Measurements from ENCODE around the gene GCN1. TPM values are rescaled to one million over a fixed set of nuclear protein-coding genes. Genes with fewer than 3 reads are reported as not detected.

The GCN1 gene
- total RNA-seq, 1 experiment from 2014 or later, result 47.4 TPM

GRCh38 chr12:120081641-120082040 lies 112.9 kb downstream of the GCN1 start:
- Histone ChIP-seq H3K27ac (no peak overlapping the region), H3K9me3 (replicated peaks) (no peaks in the 10 kb centered on the region), H3K4me3 (no peak overlapping the region), H3K36me3 (no peaks in the 10 kb centered on the region), H3K4me1 (replicated peaks) (peaks cover 3% of the 10 kb centered on the region), H3K27me3 (replicated peaks) (no peaks in the 10 kb centered on the region)
- no peak for DNase-seq (ENCODE audit: low read depth in 1 of 2, low spot score in 2 of 2)

GRCh38 chr12:120079411-120080400 lies 114.8 kb downstream of the GCN1 start:
- Histone ChIP-seq H3K27me3 (replicated peaks) (no peaks in the 10 kb centered on the region), H3K9me3 (replicated peaks) (no peaks in the 10 kb centered on the region), H3K4me3 (no peak overlapping the region), H3K27ac (no peak overlapping the region), H3K4me1 (replicated peaks) (no peaks in the 10 kb centered on the region), H3K36me3 (no peaks in the 10 kb centered on the region)
- DNase-seq (ENCODE audit: low read depth in 1 of 2, low spot score in 2 of 2), result no peak

GRCh38 chr12:120078868-120079267 lies 115.6 kb downstream of the GCN1 start:
- no peak for DNase-seq (ENCODE audit: low read depth in 1 of 2, low spot score in 2 of 2)
- no peaks in the 10 kb centered on the region for H3K9me3 ChIP-seq (replicated peaks)
- no peaks in the 10 kb centered on the region for H3K4me1 ChIP-seq (replicated peaks)
- H3K4me3 ChIP-seq, result no peak overlapping the region
- H3K27me3 ChIP-seq (replicated peaks), result no peaks in the 10 kb centered on the region
- H3K36me3 ChIP-seq, result no peaks in the 10 kb centered on the region
- H3K27ac ChIP-seq, result no peak overlapping the region

GRCh38 chr12:120077260-120077659 lies 117.3 kb downstream of the GCN1 start:
- no peaks in the 10 kb centered on the region; the same call in 1 of the 2 replicates for H3K27me3 ChIP-seq (replicated peaks)
- H3K4me1 ChIP-seq (replicated peaks), result no peaks in the 10 kb centered on the region
- no peak overlapping the region for H3K4me3 ChIP-seq
- H3K9me3 ChIP-seq (replicated peaks), result no peaks in the 10 kb centered on the region
- no peak for DNase-seq (ENCODE audit: low read depth in 1 of 2, low spot score in 2 of 2)
- no peaks in the 10 kb centered on the region for H3K36me3 ChIP-seq
- no peak overlapping the region for H3K27ac ChIP-seq

Other genes starting within 250 kb of the GCN1 start
- gene BICDL1, start 205.5 kb downstream of the GCN1 start, total RNA-seq (2014; rRNA removed; shearing (Covaris generic)), result not detected in 2 replicates
- 16.7 and 31.7 TPM in 2 replicates for gene RAB35, start 78.0 kb downstream of the GCN1 start, total RNA-seq (2014; rRNA removed; shearing (Covaris generic))
- 2,307 and 4,128 TPM in 2 replicates for gene RPLP0, start 6.4 kb upstream of the GCN1 start, total RNA-seq (2014; rRNA removed; shearing (Covaris generic))
- gene PXN, start 71.0 kb upstream of the GCN1 start, total RNA-seq (2014; rRNA removed; shearing (Covaris generic)), result 26.4 and 44.2 TPM in 2 replicates
- under 0.01 TPM in 2 replicates for gene RNU4-2, start 97.2 kb upstream of the GCN1 start, total RNA-seq (2014; rRNA removed; shearing (Covaris generic))
- gene RNU4-1, start 98.5 kb upstream of the GCN1 start, total RNA-seq (2014; rRNA removed; shearing (Covaris generic)), result under 0.01 TPM in 2 replicates
- 0.60 and 1.5 TPM in 2 replicates for gene SIRT4, start 107.6 kb upstream of the GCN1 start, total RNA-seq (2014; rRNA removed; shearing (Covaris generic))
- not detected in 2 replicates for gene PLA2G1B, start 133.1 kb upstream of the GCN1 start, total RNA-seq (2014; rRNA removed; shearing (Covaris generic))
- gene MSI1, start 174.4 kb upstream of the GCN1 start, total RNA-seq (2014; rRNA removed; shearing (Covaris generic)), result not detected in 2 replicates
- gene COX6A1, start 243.4 kb upstream of the GCN1 start, total RNA-seq (2014; rRNA removed; shearing (Covaris generic)), result 529 and 935 TPM in 2 replicates